Dedifferentiated amniotic fluid mesenchymal stem cell (primary cell): Measurements from ENCODE around the gene CEBPG.

Experiments used
- DNase-seq: peaks from one replicate; pipeline ENCODE4 v3.0.0-alpha.2; 2016; ENCODE audit errors: extremely low spot score

Gene CEBPG

DNA sequence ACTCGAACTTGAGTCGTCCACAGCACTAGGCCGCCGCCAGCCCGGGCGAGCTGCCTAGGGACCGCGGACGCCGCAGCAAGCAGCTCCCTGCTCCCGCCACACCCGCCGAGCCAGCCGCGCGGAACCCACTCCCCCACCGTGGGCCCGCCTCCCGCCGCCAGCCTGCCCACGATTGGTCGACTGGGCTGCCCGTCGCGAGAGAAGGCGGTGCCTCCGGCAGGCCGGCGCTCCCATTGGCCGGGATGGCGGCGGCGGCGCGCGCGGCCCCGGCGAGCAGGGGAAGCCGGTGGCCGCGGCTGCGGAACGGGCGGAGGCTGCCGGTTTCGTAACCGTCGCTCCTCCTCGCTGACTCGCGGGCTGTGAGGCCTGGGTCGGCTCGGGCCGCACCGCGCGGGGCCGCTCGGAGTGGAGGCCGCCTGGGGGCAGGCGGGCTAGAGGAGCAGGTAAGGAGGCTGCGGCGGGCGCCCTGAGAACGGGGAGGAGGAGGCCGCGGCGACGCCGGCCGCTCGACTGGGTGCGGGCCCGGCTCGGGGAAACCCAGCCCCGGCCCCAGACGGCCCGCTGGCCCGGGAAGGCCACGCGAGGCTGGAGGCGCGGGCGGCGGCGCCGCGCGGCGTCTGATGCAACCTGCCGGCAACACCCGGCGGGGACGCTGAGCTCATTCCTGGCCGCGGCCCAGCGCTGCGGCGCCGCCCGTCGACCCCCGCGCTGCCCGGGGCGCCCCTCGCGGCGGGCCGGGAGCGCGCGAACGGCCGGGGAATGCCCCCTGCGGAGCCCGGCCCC lies at the start of gene CEBPG:
CEBPG (plus strand) TSS at position 257 of the 783 bp plus-strand sequence. CDS start 5,531 bp downstream, outside the sequence.
- peak; percentile 91 for DNase-seq

DNA sequence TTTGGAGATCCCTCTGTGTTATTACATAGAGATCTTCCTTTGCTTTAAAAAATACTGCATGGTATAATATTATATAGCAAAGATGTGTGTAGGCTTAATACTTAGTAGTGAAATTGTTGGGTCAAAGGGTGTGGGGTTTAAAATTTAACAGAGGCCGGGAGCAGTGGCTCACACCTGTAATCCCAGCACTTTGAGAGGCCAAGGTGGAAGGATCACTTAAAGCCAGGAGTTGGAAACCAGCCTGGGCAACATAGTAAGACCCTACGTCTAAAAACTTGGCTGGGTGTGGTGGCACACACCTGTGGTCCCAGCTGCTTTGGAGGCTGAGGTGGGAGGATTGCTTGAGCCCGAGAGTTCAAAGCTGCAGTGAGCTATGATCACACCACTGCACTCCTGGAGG lies 48.9 kb upstream of the CEBPG start:
- no peak for DNase-seq

DNA sequence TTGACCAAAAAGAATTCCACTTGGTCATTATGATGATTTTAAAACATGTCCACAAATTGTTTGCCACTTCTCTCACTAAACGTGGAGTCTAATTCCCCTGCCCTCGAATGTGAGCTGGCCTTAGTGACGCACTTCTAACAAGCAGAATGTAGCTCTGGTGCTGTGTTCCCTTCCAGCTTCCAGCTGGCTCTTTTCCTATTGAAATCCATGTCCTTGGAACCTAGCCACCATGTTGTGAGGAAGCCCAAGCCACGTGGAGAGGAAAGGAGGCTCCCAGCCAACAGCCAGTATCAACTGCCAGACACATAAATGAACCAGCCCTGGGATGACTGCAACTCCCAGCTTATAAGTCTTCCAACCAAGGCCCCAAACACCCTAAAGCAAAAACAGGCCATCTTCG lies 47.6 kb upstream of the CEBPG start:
- DNase-seq: no peak

DNA sequence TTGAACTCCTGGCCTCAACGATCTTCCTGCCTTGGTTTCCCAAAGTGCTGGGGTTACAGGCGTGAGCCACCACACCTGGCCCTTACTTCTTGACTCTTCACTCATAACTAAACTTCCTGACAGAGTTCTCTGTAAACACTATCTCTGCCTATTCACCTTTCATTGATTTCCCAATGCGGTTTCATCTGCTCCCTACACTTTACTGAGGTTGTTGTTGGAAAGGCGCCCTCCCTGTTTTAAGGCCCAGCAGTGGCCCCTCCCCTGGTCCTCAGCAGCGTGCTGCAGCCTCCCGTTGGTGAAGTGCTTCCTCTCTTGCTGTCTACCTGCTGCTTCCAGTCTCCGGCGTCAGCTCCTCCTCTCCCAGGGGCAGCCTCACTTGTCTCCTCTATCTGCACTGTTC lies 44.4 kb upstream of the CEBPG start:
- no peak for DNase-seq

DNA sequence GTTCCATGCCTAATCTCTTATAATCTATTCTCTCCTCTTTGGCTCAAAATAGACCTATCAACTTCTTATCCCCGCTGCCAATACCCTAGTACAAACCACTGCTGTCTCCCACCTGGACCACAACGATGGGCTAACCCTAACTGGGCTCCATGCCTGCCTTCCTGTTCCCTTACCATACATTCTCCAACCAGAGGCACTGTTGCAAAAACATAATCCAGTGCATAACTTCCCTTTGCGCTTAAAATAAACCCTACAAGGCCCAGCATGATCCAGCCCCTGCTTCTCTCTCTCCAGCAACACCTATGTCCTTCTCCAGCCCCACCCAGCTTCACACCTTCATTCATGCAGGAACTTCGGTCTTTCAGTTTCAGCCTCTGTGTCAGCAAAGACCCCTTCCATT lies 43.8 kb upstream of the CEBPG start:
- DNase-seq: no peak

DNA sequence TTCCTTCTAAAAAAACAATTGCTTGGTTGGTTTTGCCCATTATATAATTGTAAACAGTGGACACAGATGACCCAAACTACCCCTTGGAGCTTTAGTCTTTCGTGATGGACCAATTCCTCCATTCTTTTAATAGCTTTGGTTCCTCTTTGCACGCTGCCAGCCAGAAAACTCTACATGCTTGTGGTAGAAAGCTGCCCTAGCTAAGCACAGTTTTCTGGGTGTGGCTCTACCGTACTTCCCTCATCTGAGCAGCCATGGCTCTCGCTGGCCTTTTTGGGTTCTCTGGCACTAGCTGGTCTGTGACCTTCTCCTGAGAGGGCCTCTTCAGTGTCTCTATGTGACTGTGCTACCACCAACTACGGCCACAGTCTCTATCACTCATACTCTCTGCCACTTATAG lies 41.3 kb upstream of the CEBPG start:
- no peak for DNase-seq

DNA sequence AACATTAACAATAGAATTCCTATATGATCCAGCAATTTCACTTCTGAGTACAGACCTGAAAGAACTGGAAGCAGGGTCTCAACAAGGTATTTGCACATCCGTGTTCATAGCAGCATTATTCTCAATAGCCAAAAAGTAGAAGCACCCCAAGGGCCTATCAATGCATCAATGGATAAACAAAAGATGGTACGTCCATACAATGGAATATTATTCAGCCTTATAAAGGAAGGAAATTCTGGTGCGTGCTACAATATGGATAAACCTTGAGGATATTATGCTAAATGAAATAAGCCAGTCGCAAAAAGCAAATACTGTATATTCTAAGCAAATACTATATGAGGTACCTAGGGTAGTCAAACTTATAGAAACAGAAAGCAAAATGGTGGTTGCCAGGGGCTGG lies 40.4 kb upstream of the CEBPG start:
- DNase-seq: no peak

DNA sequence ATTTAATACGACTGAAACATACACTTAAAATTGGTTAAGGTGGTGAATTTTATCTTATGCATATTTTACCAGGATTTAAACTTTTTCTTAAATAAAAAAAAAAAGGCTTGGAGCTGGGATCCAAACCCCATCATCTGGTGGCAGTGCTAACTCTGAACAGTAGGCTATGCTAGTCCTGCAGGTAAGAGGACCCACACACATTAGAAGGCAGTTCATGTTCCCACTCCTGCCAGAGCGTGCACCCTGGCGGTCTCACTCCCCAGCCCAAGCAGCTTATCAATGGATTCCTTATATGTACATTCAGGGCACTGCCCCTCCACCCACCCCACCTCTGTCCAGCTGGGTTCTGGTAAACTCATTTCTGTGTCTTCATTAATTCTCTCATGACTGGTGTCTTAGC lies 39.9 kb upstream of the CEBPG start:
- no peak for DNase-seq

DNA sequence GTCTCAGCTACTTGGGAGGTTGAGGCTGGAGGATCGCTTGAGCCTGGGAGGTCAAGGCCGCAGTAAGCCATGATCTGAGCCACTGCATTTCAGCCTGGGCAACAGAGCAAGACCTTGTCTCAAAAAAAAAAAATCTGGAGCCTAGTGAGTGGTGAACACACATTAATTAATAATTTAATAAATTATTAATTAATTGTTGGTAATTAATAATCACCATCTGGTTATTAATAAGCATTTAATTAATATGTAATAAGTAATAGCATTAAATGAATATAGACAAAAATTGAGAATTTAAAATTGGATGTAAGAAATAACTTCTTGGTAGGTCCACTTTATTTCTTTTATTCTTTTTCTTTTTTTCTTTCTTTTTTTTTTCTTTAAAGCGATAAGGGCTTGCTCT lies 39.2 kb upstream of the CEBPG start:
- DNase-seq: no peak

DNA sequence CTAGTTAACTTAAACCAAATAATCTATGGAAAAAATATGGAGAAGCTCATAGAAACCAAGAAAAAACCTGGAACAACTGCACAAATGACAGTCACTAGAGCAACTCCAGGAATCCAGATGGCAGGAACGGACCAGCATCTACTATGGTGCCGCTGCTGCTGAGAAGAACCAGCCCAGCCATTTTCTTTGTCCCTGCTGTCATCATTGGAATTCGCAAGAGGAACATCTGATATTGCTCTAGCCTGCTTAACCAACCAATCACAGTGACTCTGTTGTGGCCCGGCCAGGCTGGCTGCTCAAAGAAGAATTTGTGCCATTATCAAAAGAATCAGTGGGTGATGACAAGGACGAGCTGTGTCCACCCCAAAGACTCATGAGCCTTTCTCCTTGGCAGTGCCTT lies 38.1 kb upstream of the CEBPG start:
- no peak for DNase-seq

DNA sequence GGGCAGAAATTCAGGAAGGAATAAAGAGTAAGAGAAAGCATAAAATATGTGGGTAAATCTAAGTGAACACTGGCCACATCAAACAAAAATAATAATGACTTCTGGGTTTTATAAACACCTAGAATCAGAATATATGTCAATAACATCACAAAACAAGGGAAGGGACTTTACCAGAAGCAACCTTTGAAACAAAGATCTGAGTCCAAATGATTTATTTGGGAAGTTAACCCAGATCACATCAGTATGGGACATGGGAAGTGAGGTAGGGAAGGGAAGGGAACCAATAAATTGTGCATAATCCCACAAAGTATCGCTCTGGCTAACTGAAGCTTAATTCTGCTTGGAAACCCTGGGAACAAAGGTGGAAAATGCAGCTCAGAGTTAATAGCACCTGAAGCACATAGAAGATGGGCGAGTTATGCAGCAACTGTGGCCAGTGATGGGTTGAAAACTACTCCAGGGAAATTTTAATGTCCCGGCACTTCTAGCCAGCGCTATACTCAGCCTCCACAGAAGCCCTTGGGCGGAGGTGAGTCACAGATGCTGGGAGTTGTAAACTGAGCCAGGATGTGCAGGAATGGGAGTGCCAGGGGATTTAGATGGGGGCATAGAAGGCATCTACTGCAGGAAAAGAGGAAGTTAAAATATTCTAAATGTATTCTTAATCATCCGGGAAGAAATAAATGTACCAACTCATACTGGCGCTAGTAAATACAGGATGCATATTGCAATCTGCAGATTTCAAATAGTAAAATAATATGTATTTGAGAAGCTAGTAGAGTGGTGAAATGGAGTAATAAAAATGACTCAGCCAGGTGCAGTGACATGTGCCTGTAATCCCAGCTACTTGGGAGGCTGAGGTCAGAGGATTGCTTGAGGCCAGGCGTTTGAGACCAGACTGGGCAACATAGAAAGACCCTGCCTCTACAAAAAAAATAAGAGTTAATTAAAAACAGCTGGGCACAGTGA lies 34.2 kb upstream of the CEBPG start:
- DNase-seq: no peak

DNA sequence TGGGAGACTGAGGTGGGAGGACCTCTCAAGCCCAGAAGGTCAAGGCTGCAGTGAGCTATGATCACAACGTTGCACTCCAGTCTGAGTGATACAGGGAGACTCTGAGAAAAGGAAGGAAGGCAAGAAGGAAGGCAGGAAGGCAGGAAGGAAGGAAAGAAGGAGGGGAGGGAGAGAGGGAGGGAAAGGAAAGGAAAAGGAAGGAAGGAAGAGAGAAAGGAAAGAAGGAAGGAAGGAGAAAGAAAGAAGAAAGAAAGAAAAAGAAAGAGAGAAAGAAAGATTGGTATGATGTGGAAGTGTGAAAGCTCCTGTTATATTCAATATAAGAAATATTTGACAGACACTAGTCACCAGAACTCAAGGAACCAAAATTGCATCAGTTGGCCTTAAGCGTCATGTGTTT lies 32.5 kb upstream of the CEBPG start:
- no peak for DNase-seq

DNA sequence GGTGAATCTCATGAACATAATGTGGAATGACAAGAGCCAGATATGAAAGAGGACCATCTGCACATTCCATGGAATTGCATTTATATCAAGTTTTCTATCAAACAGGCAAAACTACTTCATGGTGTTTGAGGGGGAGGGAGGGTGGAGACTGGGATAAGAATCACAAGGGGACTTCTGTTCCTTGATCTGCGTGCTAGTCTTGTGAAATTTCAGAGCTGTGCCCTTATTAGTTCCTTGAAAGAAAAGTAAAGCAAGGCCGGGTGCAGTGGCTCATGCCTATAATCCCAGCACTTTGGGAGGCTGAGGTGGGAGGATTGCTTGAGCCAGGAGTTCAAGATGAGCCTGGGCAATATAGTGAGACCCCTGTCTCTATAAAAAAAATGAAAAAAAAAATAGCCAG lies 30.2 kb upstream of the CEBPG start:
- DNase-seq: no peak

DNA sequence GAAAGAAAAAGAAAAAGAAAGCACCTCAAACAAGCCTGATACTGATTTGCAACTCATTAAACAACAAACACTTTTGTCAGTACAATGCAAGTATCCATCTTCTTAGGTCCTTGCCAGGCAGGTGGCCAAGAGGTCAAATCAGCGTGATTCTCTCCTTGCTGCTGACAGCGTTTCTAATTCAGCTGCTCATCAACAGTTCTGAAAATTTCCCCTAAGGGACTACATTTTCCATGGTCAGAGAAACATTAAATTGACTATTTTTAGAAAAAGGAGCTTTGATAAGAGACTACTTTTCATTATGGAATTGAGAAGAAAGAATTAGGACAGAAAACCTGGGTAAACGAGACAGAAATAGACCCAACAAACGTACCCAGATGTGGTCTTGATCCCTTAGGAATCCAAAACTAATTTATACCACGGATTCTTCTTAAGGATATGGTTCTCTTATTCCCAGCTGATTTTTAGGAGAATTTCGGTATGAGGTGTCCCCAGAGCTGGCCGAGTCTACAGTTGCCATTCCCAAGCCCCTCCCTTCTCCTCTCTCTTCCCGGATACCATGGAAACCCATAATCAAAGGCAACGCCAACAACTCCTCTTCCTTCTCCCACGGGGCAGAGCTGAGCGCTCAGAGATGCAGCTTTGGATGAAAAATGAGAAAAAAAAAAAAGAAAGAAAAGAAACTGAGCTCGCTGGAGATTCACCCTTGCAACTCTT lies 29.5 kb upstream of the CEBPG start:
- DNase-seq: no peak

DNA sequence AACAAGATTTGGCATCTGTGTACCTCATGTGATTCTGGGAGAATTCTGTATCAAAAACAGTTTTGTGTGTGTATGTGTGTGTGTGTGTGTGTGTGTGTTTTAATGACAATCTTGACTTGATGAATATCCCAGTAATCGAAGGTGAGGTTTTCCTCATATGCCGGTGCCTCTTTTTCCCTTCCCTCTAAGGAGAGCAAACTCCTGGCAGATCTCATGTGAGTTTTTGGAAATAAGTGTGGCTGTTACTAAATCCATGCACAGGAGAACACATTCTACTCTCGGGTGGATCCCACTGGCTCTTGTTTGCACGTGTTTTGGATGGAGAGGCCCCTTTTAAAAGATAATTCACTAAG lies 29.0 kb upstream of the CEBPG start:
- DNase-seq: no peak

DNA sequence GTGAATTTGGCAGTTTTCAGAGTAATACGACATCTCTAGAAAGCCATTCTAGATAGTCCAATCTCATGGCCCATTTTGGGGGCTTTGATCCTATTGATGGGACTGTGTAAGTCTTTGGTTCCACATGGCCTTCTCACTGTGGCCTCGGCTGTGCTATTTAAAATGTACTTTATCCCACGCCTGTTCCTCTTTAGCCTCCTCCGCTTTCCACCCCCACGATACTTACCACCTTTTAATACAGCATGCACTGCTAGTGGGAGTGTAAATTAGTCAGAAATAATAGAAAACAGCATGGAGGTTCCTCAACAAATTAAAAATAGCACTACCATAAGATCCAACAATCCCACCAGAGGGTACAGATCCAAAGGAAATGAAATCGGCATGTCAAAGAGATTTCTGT lies 28.3 kb upstream of the CEBPG start:
- DNase-seq: no peak

DNA sequence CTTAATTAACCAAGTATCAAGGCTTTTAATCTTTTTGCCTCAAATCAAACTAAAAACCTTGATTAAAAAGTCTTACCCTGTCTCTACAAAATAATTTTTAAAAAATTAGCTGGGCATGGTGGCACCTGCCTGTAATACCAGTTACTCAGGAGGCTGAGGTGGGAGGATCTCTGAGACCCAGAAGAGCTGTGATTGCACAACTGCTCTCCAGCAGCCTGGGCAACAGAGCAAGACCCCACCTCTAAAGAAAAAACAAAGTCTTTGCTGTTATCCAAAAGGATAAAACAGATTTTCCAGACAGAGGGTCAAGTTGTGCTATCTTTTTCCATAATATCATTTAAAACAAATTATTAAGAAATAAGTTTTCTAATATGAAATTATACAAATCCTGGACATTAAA lies 26.8 kb upstream of the CEBPG start:
- no peak for DNase-seq

DNA sequence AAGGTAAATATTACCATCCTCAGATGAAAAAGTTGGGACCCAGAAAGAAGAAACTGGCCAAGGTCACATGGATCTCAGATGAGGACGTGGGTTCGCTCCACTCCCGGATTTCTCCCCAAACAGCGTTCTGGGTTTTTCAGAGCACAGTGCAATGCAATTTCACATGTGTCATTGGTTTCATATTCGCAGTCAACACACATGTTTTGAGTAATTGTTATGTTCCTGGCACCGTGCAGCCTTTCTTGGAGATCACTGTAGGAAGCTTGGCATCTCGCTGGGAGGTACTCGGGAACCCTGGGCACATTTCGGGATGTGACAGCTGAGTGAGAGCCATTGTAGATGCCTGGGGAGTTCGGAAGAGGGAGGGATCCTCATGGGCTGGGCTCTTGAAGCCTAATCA lies 26.2 kb upstream of the CEBPG start:
- no peak for DNase-seq

DNA sequence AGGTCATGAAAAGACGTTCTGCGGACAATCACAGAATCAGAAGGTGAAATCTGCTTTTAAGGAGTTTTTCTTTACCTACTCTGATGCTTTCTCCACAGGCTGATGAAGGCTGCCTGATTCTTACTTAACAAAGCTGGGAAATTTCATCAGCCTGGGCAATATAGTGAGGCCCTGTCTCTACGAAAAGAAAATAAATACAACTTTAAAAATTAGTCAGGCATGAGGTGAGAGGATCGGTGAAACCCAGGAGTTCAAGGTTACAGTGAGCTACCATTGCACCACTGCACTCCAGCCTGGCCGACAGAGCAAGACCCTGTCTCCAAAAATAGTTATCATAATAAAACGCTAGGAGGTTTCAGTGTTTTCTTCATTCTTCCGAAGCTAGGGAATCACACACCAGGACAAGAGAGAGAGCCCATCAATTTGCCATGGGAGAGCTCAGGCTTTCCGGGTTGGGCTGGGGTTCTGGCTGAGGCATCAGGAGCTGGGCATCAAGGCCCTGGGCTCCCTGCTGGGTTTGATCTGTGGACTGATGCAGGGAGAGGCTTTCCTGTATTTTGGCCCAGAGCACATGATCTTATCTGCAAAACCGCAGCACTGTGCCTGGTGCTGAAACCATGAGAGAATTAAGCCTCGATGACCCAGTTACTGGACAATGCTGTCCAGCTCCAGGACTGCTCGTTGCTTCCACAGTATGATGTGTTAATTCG lies 25.1 kb upstream of the CEBPG start:
- DNase-seq: no peak

DNA sequence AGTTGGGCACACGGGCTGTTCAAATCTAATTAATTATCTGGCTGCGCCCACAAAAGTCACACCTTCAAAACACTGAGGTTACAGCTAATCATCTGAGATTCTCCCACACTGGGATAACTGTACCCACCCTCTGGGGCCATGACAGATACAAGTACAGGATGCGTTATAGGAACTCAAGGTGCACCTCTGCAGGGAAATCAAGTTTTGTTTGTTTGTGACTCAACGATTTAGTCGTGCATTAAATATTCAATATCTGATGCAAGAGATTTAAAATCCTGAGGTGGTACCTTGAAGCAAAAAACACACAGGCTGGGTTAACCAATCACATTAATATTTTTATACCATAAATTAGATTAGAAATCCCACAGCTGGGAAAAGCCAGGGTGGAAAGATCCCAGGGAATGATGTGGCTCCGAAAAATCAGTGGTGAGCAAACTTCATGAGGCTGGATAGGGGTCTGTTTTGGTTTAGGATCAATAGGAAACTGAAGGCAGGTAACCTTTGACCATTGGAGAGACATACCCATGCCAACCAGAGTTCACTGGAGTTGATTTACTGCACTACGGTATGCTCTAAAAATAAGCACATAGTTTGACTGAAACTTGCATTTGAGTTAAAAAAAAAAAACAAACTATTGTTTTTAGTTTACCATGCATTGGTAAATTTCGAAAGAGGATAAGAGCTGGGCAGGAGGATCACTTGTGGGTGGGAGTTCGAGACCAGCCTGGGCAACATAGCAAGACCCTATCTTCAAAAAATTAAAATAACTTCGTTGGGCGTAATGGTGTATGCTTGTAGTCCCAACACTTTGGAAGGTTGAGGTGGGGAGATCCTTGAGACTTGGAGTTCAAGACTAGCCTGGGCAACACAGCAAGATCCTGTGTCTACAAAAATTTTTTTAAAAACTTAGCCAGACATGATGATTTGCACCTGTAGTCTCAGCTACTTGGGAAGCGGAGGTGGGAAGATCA lies 23.9 kb upstream of the CEBPG start:
- DNase-seq: no peak
